GM18951 (cell line): ENCODE results near the gene SH3GL2.

Source experiments
- POLR2A ChIP-seq: IDR thresholded peaks from 4 replicates; pipeline ENCODE4 v1.6.1; 2011; ENCODE audit warnings: mild to moderate bottlenecking; ENCODE audit not compliant: insufficient read length, insufficient read depth; ENCODE audit errors: extremely low read depth
- in situ Hi-C: fragments of 300-500 bp; cut with MboI; formaldehyde crosslinking; loops from one replicate; pipeline ENCODE4 v1.12.0; 2022; ENCODE audit warnings: low sequenced_read_pairs, mixed read lengths, inconsistent platforms; ENCODE audit not compliant: unreplicated experiment

The SH3GL2 gene

GRCh38 chr9:17623965-17624364 is 45.1 kb downstream of the SH3GL2 start:
- in situ Hi-C loops: no loop called here
- TF ChIP-seq POLR2A: no peak

- TF ChIP-seq POLR2A: no peak
- in situ Hi-C loops: no loop called here
Observed at GRCh38 chr9:17624571-17624970, 45.7 kb downstream of the SH3GL2 start.

GRCh38 chr9:17625644-17626388 is 47.0 kb downstream of the SH3GL2 start:
- in situ Hi-C loops: no loop called here
- TF ChIP-seq POLR2A: no peak

GRCh38 chr9:17627641-17628040 is 48.8 kb downstream of the SH3GL2 start:
- TF ChIP-seq POLR2A: no peak
- in situ Hi-C loops: no loop called here

- in situ Hi-C loops: no loop called here
- TF ChIP-seq POLR2A: no peak
Observed at GRCh38 chr9:17628624-17629023, 49.8 kb downstream of the SH3GL2 start.

- no peak for TF ChIP-seq POLR2A
- in situ Hi-C loops: no loop called here
Observed at GRCh38 chr9:17630531-17630949, 51.7 kb downstream of the SH3GL2 start.

GRCh38 chr9:17631396-17631795 is 52.5 kb downstream of the SH3GL2 start:
- in situ Hi-C loops: no loop called here
- no peak for TF ChIP-seq POLR2A

- in situ Hi-C loops: no loop called here
- TF ChIP-seq POLR2A: no peak
Observed at GRCh38 chr9:17632994-17633393, 54.1 kb downstream of the SH3GL2 start.

- no peak for TF ChIP-seq POLR2A
- in situ Hi-C loops: no loop called here
Observed at GRCh38 chr9:17635115-17635890, 56.4 kb downstream of the SH3GL2 start.

GRCh38 chr9:17636349-17636748 is 57.5 kb downstream of the SH3GL2 start:
- TF ChIP-seq POLR2A: no peak
- in situ Hi-C loops: no loop called here

GRCh38 chr9:17636821-17637220 is 58.0 kb downstream of the SH3GL2 start:
- no peak for TF ChIP-seq POLR2A
- in situ Hi-C loops: no loop called here

- in situ Hi-C loops: no loop called here
- no peak for TF ChIP-seq POLR2A
Observed at GRCh38 chr9:17637229-17637628, 58.4 kb downstream of the SH3GL2 start.

- in situ Hi-C loops: no loop called here
- no peak for TF ChIP-seq POLR2A
Observed at GRCh38 chr9:17648516-17648915, 69.7 kb downstream of the SH3GL2 start.

GRCh38 chr9:17651725-17652124 is 72.9 kb downstream of the SH3GL2 start:
- in situ Hi-C loops: no loop called here
- TF ChIP-seq POLR2A: no peak
